Urinary bladder (tissue), 4 donors: ENCODE measurements around the gene USP17L21. TPM values are rescaled to one million over a fixed set of nuclear protein-coding genes. Genes with fewer than 3 reads are reported as not detected.
"Not testable (repeated sequence)": the region's sequence is repeated elsewhere in the genome, so short reads cannot be mapped to it uniquely, and the experiment has no call there.

Source experiments
- DNase-seq: peaks from one replicate; pipeline ENCODE4 v3.0.0-alpha.2; 2015; ENCODE audit errors: extremely low spot score
- H3K27ac ChIP-seq: one replicate; pipeline ENCODE4 v1.5.1; 2013; ENCODE audit warnings: low read depth, mild to moderate bottlenecking, moderate library complexity
- H3K36me3 ChIP-seq: one replicate; pipeline ENCODE4 v1.6.1; 2013; ENCODE audit warnings: mild to moderate bottlenecking, moderate library complexity; ENCODE audit not compliant: insufficient read depth
- H3K4me1 ChIP-seq: one replicate; pipeline ENCODE4 v1.6.1; 2013; ENCODE audit warnings: mild to moderate bottlenecking, moderate library complexity; ENCODE audit not compliant: insufficient read depth
- H3K4me3 ChIP-seq: one replicate; pipeline ENCODE4 v1.5.1; 2013; ENCODE audit warnings: low read depth, low read length
- WGBS: extraction: QIAGEN DNeasy Blood & Tissue Kit; methylation state at CpG from one replicate; pipeline ENCODE4 v1.1.7; 2013; 5-methylcytosine and 5-hydroxymethylcytosine counted together
- polyA plus RNA-seq: library from polyadenylated mRNA; stranded (reverse); fragments of 200-250 nt; gene quantifications from one replicate; pipeline ENCODE4 v1.2.3, GENCODE V29; 2013
- total RNA-seq: library from RNA; depleted of rRNA; stranded (reverse); fragments of >200 nt; gene quantifications from one replicate; pipeline ENCODE4 v1.2.3, GENCODE V29; 2014
- donor health status: healthy with polysubstance abuse.
- donor health status: healthy.

USP17L21 gene
- total RNA-seq (not detected), polyA plus RNA-seq (not detected)

GRCh38 chr4:9262572-9262971 is at the start of gene USP17L21:
Gene USP17L21 (plus strand): TSS chr4:9262872. CDS start chr4:9262872, 0 bp downstream.
- not testable (repeated sequence) for H3K4me1 ChIP-seq, H3K36me3 ChIP-seq, H3K4me3 ChIP-seq, H3K27ac ChIP-seq, DNase-seq
- no CpG with 5 or more reads among the region's 13 CpGs for WGBS

GRCh38 chr4:9214701-9215100 is 48.0 kb upstream of the USP17L21 start:
- H3K36me3 ChIP-seq, H3K4me3 ChIP-seq, H3K27ac ChIP-seq, DNase-seq, H3K4me1 ChIP-seq: not testable (repeated sequence)
- 84% methylated on average over 11 of the region's 14 CpGs for WGBS

GRCh38 chr4:9215105-9215504 is 47.6 kb upstream of the USP17L21 start, which contains the start of gene USP17L11:
Gene USP17L11 (plus strand): TSS chr4:9215405. CDS start chr4:9215405, 0 bp downstream.
- H3K4me3 ChIP-seq, H3K4me1 ChIP-seq, H3K36me3 ChIP-seq, DNase-seq, H3K27ac ChIP-seq: not testable (repeated sequence)
- no CpG with 5 or more reads among the region's 14 CpGs for WGBS

GRCh38 chr4:9219852-9220251 is 42.8 kb upstream of the USP17L21 start, which contains the start of gene USP17L12:
Gene USP17L12 (plus strand): TSS chr4:9220152. CDS start chr4:9220152, 0 bp downstream.
- not testable (repeated sequence) for DNase-seq, H3K4me1 ChIP-seq, H3K4me3 ChIP-seq, H3K36me3 ChIP-seq, H3K27ac ChIP-seq
- WGBS, result no CpG with 5 or more reads among the region's 13 CpGs

- not testable (repeated sequence) for DNase-seq, H3K4me1 ChIP-seq, H3K36me3 ChIP-seq, H3K27ac ChIP-seq, H3K4me3 ChIP-seq
- whole genome bisulfite sequencing, result no CpG with 5 or more reads among the region's 14 CpGs
Measured at GRCh38 chr4:9224596-9224995, 38.1 kb upstream of the USP17L21 start, which contains the start of gene USP17L13. Gene USP17L13 (plus strand): TSS chr4:9224896. CDS start chr4:9224896, 0 bp downstream.

- not testable (repeated sequence) for DNase-seq, H3K4me3 ChIP-seq, H3K27ac ChIP-seq, H3K36me3 ChIP-seq, H3K4me1 ChIP-seq
- WGBS, result 83% methylated on average over 5 of the region's 8 CpGs
Measured at GRCh38 chr4:9230249-9230648, 32.4 kb upstream of the USP17L21 start.

GRCh38 chr4:9234085-9234484 is 28.6 kb upstream of the USP17L21 start, which contains the start of gene USP17L15:
Gene USP17L15 (plus strand): TSS chr4:9234385. CDS start chr4:9234385, 0 bp downstream.
- no CpG with 5 or more reads among the region's 15 CpGs for WGBS
- H3K4me1 ChIP-seq, H3K27ac ChIP-seq, H3K36me3 ChIP-seq, DNase-seq, H3K4me3 ChIP-seq: not testable (repeated sequence)

- not testable (repeated sequence) for H3K27ac ChIP-seq, H3K36me3 ChIP-seq, DNase-seq, H3K4me1 ChIP-seq, H3K4me3 ChIP-seq
- 84% methylated on average over 11 of the region's 12 CpGs for WGBS
Measured at GRCh38 chr4:9238461-9238860, 24.2 kb upstream of the USP17L21 start.

GRCh38 chr4:9243579-9243978 is 19.1 kb upstream of the USP17L21 start, which contains the start of gene USP17L17:
Gene USP17L17 (plus strand): TSS chr4:9243879. CDS start chr4:9243879, 0 bp downstream.
- H3K36me3 ChIP-seq, DNase-seq, H3K27ac ChIP-seq, H3K4me3 ChIP-seq, H3K4me1 ChIP-seq: not testable (repeated sequence)
- 92% methylated on average over 5 of the region's 14 CpGs for WGBS

GRCh38 chr4:9247953-9248680 is 14.6 kb upstream of the USP17L21 start, which contains the start of gene USP17L18:
Gene USP17L18 (plus strand): TSS chr4:9248630. CDS start chr4:9248630, 0 bp downstream.
- DNase-seq, H3K36me3 ChIP-seq: not testable (repeated sequence)
- 83% methylated on average over 14 of the region's 26 CpGs for WGBS

GRCh38 chr4:9253078-9253477 is 9.6 kb upstream of the USP17L21 start, which contains the start of gene USP17L19:
Gene USP17L19 (plus strand): TSS chr4:9253378. CDS start chr4:9253378, 0 bp downstream.
- H3K27ac ChIP-seq, H3K4me3 ChIP-seq, H3K4me1 ChIP-seq, H3K36me3 ChIP-seq, DNase-seq: not testable (repeated sequence)
- WGBS, result no CpG with 5 or more reads among the region's 13 CpGs

More at GRCh38 chr4:9247953-9248680, 14.6 kb upstream of the USP17L21 start, which contains the start of gene USP17L18:
- H3K4me3 ChIP-seq, H3K4me1 ChIP-seq, H3K27ac ChIP-seq: not testable (repeated sequence)

GRCh38 chr4:9257824-9258223 is 4.8 kb upstream of the USP17L21 start, which contains the start of gene USP17L20:
Gene USP17L20 (plus strand): TSS chr4:9258124. CDS start chr4:9258124, 0 bp downstream.
- DNase-seq, H3K36me3 ChIP-seq, H3K4me3 ChIP-seq, H3K27ac ChIP-seq, H3K4me1 ChIP-seq: not testable (repeated sequence)
- no CpG with 5 or more reads among the region's 15 CpGs for WGBS

GRCh38 chr4:9267319-9267718 is 4.6 kb downstream of the USP17L21 start, which contains the start of gene USP17L22:
Gene USP17L22 (plus strand): TSS chr4:9267619. CDS start chr4:9267619, 0 bp downstream.
- not testable (repeated sequence) for H3K36me3 ChIP-seq, H3K4me3 ChIP-seq, H3K4me1 ChIP-seq, H3K27ac ChIP-seq, DNase-seq
- WGBS, result no CpG with 5 or more reads among the region's 15 CpGs

GRCh38 chr4:9271719-9272118 is 9.0 kb downstream of the USP17L21 start:
- WGBS, result 79% methylated on average over 5 of the region's 10 CpGs
- DNase-seq, H3K4me1 ChIP-seq, H3K4me3 ChIP-seq, H3K36me3 ChIP-seq, H3K27ac ChIP-seq: not testable (repeated sequence)
